ENCODE data around the gene UNKL. TPM values are rescaled to one million over a fixed set of nuclear protein-coding genes. Genes with fewer than 3 reads are reported as not detected.
A peak's percentile ranks its signal among the peaks of the same experiment; 100 is the strongest.

Gene UNKL
- total and polyA plus RNA-seq, 10 donors: 6.6 to 80.0 (median 44.4) TPM

DNA sequence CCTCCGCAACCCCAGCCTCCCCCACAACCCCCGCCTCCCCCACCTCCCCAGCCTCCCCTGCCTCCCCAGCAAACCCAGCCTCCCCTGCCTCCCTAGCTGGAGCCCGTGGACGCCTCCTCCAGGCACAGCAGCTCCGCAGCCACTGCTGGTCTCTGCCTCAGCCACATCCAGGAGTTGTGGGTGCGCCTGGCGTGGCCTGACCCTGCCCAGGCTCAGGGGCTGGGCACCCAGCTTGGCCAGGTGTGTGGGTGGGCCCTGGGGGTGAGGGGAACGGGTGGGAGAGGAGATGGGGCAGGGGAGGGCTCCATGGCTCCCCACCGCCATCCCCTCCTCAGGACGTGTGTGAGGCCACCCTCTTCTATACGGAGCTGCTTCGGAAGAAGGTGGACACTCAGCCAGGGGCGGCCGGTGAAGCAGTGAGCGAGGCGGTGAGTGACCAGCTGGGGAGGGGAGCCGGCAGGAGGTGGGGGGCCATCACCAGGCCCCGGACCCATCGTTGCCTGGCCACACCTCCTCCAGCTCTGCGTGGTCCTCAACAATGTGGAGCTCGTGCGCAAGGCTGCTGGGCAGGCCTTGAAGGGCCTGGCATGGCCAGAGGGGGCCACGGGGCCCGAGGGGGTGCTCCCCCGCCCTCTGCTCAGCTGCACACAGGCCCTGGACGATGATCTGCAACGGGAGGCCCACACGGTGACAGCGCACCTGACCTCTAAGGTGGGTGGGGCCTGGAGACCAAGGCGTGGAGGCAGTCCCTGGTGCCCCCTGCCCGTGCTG, 68.7 kb downstream of the UNKL start:
- 70 to 84% (median 78%) methylated on average over 15 to 31 of the region's 31 CpGs for WGBS, 5 donors
- intact Hi-C loops (cut with DNase I; ENCODE audit: low total_unique reads): no loop called here
- Histone ChIP-seq H3K27ac (no peak overlapping the region), H3K9me3 (no peaks in the 10 kb centered on the region), H3K27me3 (replicated peaks in 1 of 7) (no peaks in the 10 kb centered on the region), H3K4me3 (no peak overlapping the region), H3K4me1 (peaks cover 9 to 51% (median 34%) of the 10 kb centered on the region in 6 donors), H3K36me3 (peaks cover 0 to 37% (median 30%) of the 10 kb centered on the region in 6 donors)
- DNase-seq: no peak
- TF ChIP-seq POLR2A (IDR thresholded peaks at IDR 0.05) (no peak), CTCF (IDR thresholded peaks at IDR 0.05 in 8 of 11, conservative IDR thresholded peaks at IDR 0.05 in 3 of 11) (no peak), POLR2AphosphoS5 (IDR thresholded peaks at IDR 0.05) (peak in 2 of 3 donors; percentile 17 to 54)

- no peak overlapping the region for H3K4me3 ChIP-seq
- TF ChIP-seq CTCF (IDR thresholded peaks at IDR 0.05 in 8 of 11, conservative IDR thresholded peaks at IDR 0.05 in 3 of 11): no peak
- TF ChIP-seq POLR2AphosphoS5 (IDR thresholded peaks at IDR 0.05): no peak
- no peak for TF ChIP-seq POLR2A (IDR thresholded peaks at IDR 0.05)
- no peak overlapping the region for H3K27ac ChIP-seq
- 60 to 87% (median 75%) methylated on average over 4 to 11 of the region's 11 CpGs for whole genome bisulfite sequencing, 5 donors
- peaks cover 0 to 31% (median 28%) of the 10 kb centered on the region in 6 donors for H3K36me3 ChIP-seq
- no peaks in the 10 kb centered on the region for H3K9me3 ChIP-seq
- intact Hi-C loops (cut with DNase I; ENCODE audit: low total_unique reads): no loop called here
- DNase-seq: no peak
- peaks cover 4 to 44% (median 27%) of the 10 kb centered on the region in 6 donors for H3K4me1 ChIP-seq
- H3K27me3 ChIP-seq (replicated peaks in 1 of 7): no peaks in the 10 kb centered on the region
Observed at GRCh38 chr16:1345087-1345486, 69.4 kb downstream of the UNKL start.

- no peak overlapping the region for H3K4me3 ChIP-seq
- WGBS, 5 donors: 86 to 92% (median 90%) methylated on average over 5 to 14 of the region's 14 CpGs
- H3K4me1 ChIP-seq: peaks cover 4 to 38% (median 24%) of the 10 kb centered on the region in 6 donors
- intact Hi-C loops (cut with DNase I; ENCODE audit: low total_unique reads): no loop called here
- H3K36me3 ChIP-seq: peaks cover 0 to 25% (median 22%) of the 10 kb centered on the region in 6 donors
- no peaks in the 10 kb centered on the region for H3K9me3 ChIP-seq
- DNase-seq: no peak
- TF ChIP-seq POLR2AphosphoS5 (IDR thresholded peaks at IDR 0.05): no peak
- TF ChIP-seq CTCF (IDR thresholded peaks at IDR 0.05 in 8 of 11, conservative IDR thresholded peaks at IDR 0.05 in 3 of 11): no peak
- TF ChIP-seq POLR2A (IDR thresholded peaks at IDR 0.05): no peak
- H3K27me3 ChIP-seq (replicated peaks in 1 of 7): no peaks in the 10 kb centered on the region
- H3K27ac ChIP-seq: no peak overlapping the region
Observed at GRCh38 chr16:1344499-1344898, 70.0 kb downstream of the UNKL start.
